Glutamatergic neuron (in vitro differentiated cells): ENCODE results near the gene ATP2B2. TPM values are rescaled to one million over a fixed set of nuclear protein-coding genes. Genes with fewer than 3 reads are reported as not detected.

Experiments
- DNase-seq: peaks from one replicate; pipeline ENCODE4 v3.0.0; 2022
- H3K27ac Mint-ChIP-seq: one replicate; pipeline ENCODE4 v1.8.0; 2020; ENCODE audit warnings: mild to moderate bottlenecking, mixed read lengths, inconsistent platforms; ENCODE audit not compliant: unreplicated experiment
- H3K27me3 Mint-ChIP-seq: one replicate; pipeline ENCODE4 v1.8.0; 2020; ENCODE audit warnings: mild to moderate bottlenecking, moderate library complexity, mixed read lengths, inconsistent platforms; ENCODE audit not compliant: unreplicated experiment
- H3K36me3 Mint-ChIP-seq: one replicate; pipeline ENCODE4 v1.8.0; 2020; ENCODE audit warnings: mild to moderate bottlenecking, mixed read lengths, inconsistent platforms; ENCODE audit not compliant: unreplicated experiment
- H3K4me1 Mint-ChIP-seq: one replicate; pipeline ENCODE4 v1.8.0; 2020; ENCODE audit warnings: mild to moderate bottlenecking, low read depth, mixed read lengths, inconsistent platforms; ENCODE audit not compliant: unreplicated experiment
- H3K4me3 Mint-ChIP-seq: one replicate; pipeline ENCODE4 v1.8.0; 2020; ENCODE audit warnings: mild to moderate bottlenecking, mixed read lengths, inconsistent platforms; ENCODE audit not compliant: unreplicated experiment
- H3K9me3 Mint-ChIP-seq: one replicate; pipeline ENCODE4 v1.8.0; 2020; ENCODE audit warnings: mild to moderate bottlenecking, moderate library complexity, mixed read lengths, inconsistent platforms; ENCODE audit not compliant: unreplicated experiment
- CTCF ChIP-seq: fragments of 200-600 bp; sonication (generic); IDR thresholded peaks from one replicate; pipeline ENCODE4 v1.5.0; 2021; ENCODE audit not compliant: partially characterized antibody, unreplicated experiment
- total RNA-seq: library from RNA; stranded (reverse); fragmentation: NEBNext Ultra II Directional; extraction: Animal tissue kit (Norgen Biotek cat#: 25700); gene quantifications from one replicate; pipeline ENCODE4 v1.2.1, GENCODE V29; 2021; ENCODE audit not compliant: unreplicated experiment

The ATP2B2 gene
- total RNA-seq, 1 donor from 2014 or later = 31.2 TPM

DNA sequence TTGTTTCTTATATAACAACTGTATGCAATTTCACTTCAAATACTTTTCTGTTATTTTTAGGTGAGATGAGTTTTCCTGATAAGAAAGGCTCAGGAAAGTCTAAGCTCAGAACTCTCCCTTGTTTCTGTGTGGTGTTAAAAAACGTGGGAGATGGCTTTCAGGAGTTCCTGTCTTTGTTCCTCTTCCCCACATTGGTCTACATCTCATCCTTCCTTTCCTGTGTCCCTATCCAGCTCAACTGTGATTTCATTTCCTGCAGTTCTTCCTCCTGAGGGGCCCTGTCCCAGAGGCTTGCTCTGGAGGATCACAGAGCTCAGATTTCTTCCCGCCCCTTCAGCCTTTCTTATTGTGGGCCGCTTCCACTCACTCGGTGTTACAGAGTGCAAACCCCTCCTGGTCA, 195.7 kb downstream of the ATP2B2 start:
- Mint-ChIP-seq H3K27me3 (no peaks in the 10 kb centered on the region), H3K36me3 (no peaks in the 10 kb centered on the region), H3K4me1 (no peaks in the 10 kb centered on the region), H3K9me3 (no peaks in the 10 kb centered on the region), H3K27ac (no peak overlapping the region), H3K4me3 (no peak overlapping the region)
- no peak for DNase-seq
- TF ChIP-seq CTCF = no peak

GRCh38 chr3:10308678-10309077, 196.7 kb downstream of the ATP2B2 start:
- no peak overlapping the region for H3K4me3 Mint-ChIP-seq
- TF ChIP-seq CTCF = no peak
- H3K36me3 Mint-ChIP-seq = no peaks in the 10 kb centered on the region
- no peaks in the 10 kb centered on the region for H3K27me3 Mint-ChIP-seq
- DNase-seq = no peak
- no peaks in the 10 kb centered on the region for H3K4me1 Mint-ChIP-seq
- H3K9me3 Mint-ChIP-seq = no peaks in the 10 kb centered on the region
- no peak overlapping the region for H3K27ac Mint-ChIP-seq

- Mint-ChIP-seq H3K9me3 (no peaks in the 10 kb centered on the region), H3K27me3 (no peaks in the 10 kb centered on the region), H3K4me1 (no peaks in the 10 kb centered on the region), H3K4me3 (no peak overlapping the region), H3K36me3 (peaks cover 3% of the 10 kb centered on the region), H3K27ac (no peak overlapping the region)
- DNase-seq = no peak
- TF ChIP-seq CTCF = no peak
These were observed 199.2 kb downstream of the ATP2B2 start for GRCh38 chr3:10306156-10306555.

GRCh38 chr3:10305331-10305902, 200.0 kb downstream of the ATP2B2 start:
- Mint-ChIP-seq H3K4me1 (no peaks in the 10 kb centered on the region), H3K4me3 (no peak overlapping the region), H3K27ac (no peak overlapping the region), H3K9me3 (no peaks in the 10 kb centered on the region), H3K27me3 (no peaks in the 10 kb centered on the region), H3K36me3 (peaks cover 5% of the 10 kb centered on the region)
- no peak for DNase-seq
- TF ChIP-seq CTCF = no peak

DNA sequence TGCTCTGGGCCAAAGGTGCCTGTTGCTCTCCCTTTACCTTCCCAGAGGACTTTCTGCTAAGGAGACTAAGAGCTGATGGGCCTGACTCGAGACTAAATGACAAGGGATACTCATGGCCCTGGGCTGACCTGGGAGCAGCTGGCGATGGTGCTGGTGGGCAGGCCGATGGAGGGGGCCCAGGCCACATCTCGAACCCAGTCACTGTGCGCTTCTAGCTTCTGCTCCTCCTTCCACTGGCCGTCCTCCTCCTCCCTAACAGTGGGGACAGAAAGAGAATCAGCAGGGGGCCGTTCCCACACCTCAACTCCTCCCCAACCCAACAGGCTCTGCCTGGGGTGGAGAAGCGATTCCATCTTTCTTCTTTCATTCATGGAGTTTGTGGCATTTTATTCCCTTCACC, 200.5 kb downstream of the ATP2B2 start:
- Mint-ChIP-seq H3K36me3 (peaks cover 5% of the 10 kb centered on the region), H3K4me3 (no peak overlapping the region), H3K9me3 (no peaks in the 10 kb centered on the region), H3K27me3 (peaks cover under 1% of the 10 kb centered on the region), H3K4me1 (peaks cover under 1% of the 10 kb centered on the region), H3K27ac (no peak overlapping the region)
- DNase-seq = no peak
- no peak for TF ChIP-seq CTCF
